ENCODE measurements around the gene NTHL1. TPM values are rescaled to one million over a fixed set of nuclear protein-coding genes. Genes with fewer than 3 reads are reported as not detected.

NTHL1 gene
- polyA plus RNA-seq, 3 donors: 15.4 to 17.7 (median 16.9) TPM

GRCh38 chr16:1998360-1998835 is 49.2 kb downstream of the NTHL1 start:
- no peak for DNase-seq (ENCODE audit: low read depth in 3 of 3, low spot score in 2 of 3)

- no peak for DNase-seq (ENCODE audit: low read depth in 3 of 3, low spot score in 2 of 3)
These were observed 49.9 kb downstream of the NTHL1 start for GRCh38 chr16:1997494-1998359.

- no peak for DNase-seq (ENCODE audit: low read depth in 3 of 3, low spot score in 2 of 3)
These were observed 53.9 kb downstream of the NTHL1 start for GRCh38 chr16:1993731-1994131.

- DNase-seq (ENCODE audit: low read depth in 3 of 3, low spot score in 2 of 3): no peak
These were observed 54.8 kb downstream of the NTHL1 start for GRCh38 chr16:1992704-1993317.

GRCh38 chr16:1991948-1992703 is 55.5 kb downstream of the NTHL1 start:
- DNase-seq (ENCODE audit: low read depth in 3 of 3, low spot score in 2 of 3): peak in 1 of 3 donors; percentile 64

- DNase-seq (ENCODE audit: low read depth in 3 of 3, low spot score in 2 of 3): no peak
These were observed 56.1 kb downstream of the NTHL1 start for GRCh38 chr16:1991588-1991947.

- DNase-seq (ENCODE audit: low read depth in 3 of 3, low spot score in 2 of 3): no peak
These were observed 56.5 kb downstream of the NTHL1 start for GRCh38 chr16:1991135-1991551.

- no peak for DNase-seq (ENCODE audit: low read depth in 3 of 3, low spot score in 2 of 3)
These were observed 57.1 kb downstream of the NTHL1 start for GRCh38 chr16:1990351-1991134.

- DNase-seq (ENCODE audit: low read depth in 3 of 3, low spot score in 2 of 3): no peak
These were observed 57.6 kb downstream of the NTHL1 start for GRCh38 chr16:1990101-1990350.

Other genes with a start within 250 kb of the NTHL1 start
- gene HAGH, start 221.0 kb downstream of the NTHL1 start, polyA plus RNA-seq (ENCODE audit: insufficient read length in 3 of 3): 10 to 100 TPM; 35.4 to 44.8 (median 40.1) TPM
- 10 to 100 TPM; 36.6 to 50.7 (median 48.3) TPM for gene FAHD1, start 220.6 kb downstream of the NTHL1 start, polyA plus RNA-seq (ENCODE audit: insufficient read length in 3 of 3)
- gene MEIOB, start 175.7 kb downstream of the NTHL1 start, polyA plus RNA-seq (ENCODE audit: insufficient read length in 3 of 3): 1 to 10 TPM; 1.1 to 1.3 (median 1.3) TPM
- gene HS3ST6, start 129.4 kb downstream of the NTHL1 start, polyA plus RNA-seq (ENCODE audit: insufficient read length in 3 of 3): under 1 TPM; 0.12 to 0.24 (median 0.17) TPM
- gene MSRB1, start 104.6 kb downstream of the NTHL1 start, polyA plus RNA-seq (ENCODE audit: insufficient read length in 3 of 3): 10 to 100 TPM; 63.0 to 70.1 (median 65.2) TPM
- gene RPL3L, start 93.1 kb downstream of the NTHL1 start, polyA plus RNA-seq (ENCODE audit: insufficient read length in 3 of 3): under 1 TPM; 0.10 to 0.17 (median 0.16) TPM
- 100 to 1,000 TPM; 127 to 137 (median 129) TPM for gene NDUFB10, start 88.3 kb downstream of the NTHL1 start, polyA plus RNA-seq (ENCODE audit: insufficient read length in 3 of 3)
- 1,000 to 10,000 TPM; 1,774 to 1,944 (median 1,840) TPM for gene RPS2, start 83.0 kb downstream of the NTHL1 start, polyA plus RNA-seq (ENCODE audit: insufficient read length in 3 of 3)
- gene RNF151, start 81.0 kb downstream of the NTHL1 start, polyA plus RNA-seq (ENCODE audit: insufficient read length in 3 of 3): not detected
- gene TBL3, start 75.8 kb downstream of the NTHL1 start, polyA plus RNA-seq (ENCODE audit: insufficient read length in 3 of 3): 10 to 100 TPM; 27.4 to 34.3 (median 32.0) TPM
- under 1 TPM; 0.37 to 0.79 (median 0.60) TPM for gene NOXO1, start 66.4 kb downstream of the NTHL1 start, polyA plus RNA-seq (ENCODE audit: insufficient read length in 3 of 3)
- 10 to 100 TPM; 20.5 to 22.0 (median 21.1) TPM for gene GFER, start 63.6 kb downstream of the NTHL1 start, polyA plus RNA-seq (ENCODE audit: insufficient read length in 3 of 3)
- 1 to 10 TPM; 1.3 to 1.9 (median 1.4) TPM for gene SYNGR3, start 57.9 kb downstream of the NTHL1 start, polyA plus RNA-seq (ENCODE audit: insufficient read length in 3 of 3)
- 10 to 100 TPM; 14.2 to 16.4 (median 15.4) TPM for gene ZNF598, start 38.0 kb downstream of the NTHL1 start, polyA plus RNA-seq (ENCODE audit: insufficient read length in 3 of 3)
- gene NPW, start 28.0 kb downstream of the NTHL1 start, polyA plus RNA-seq (ENCODE audit: insufficient read length in 3 of 3): 1 to 10 TPM; 1.7 to 6.0 (median 3.9) TPM
- 100 to 1,000 TPM in 1 of 3 donors, 10 to 100 TPM in 2; 82.6 to 106 (median 88.6) TPM for gene NHERF2, start 20.9 kb downstream of the NTHL1 start, polyA plus RNA-seq (ENCODE audit: insufficient read length in 3 of 3)
- 100 to 1,000 TPM in 2 of 3 donors, 10 to 100 TPM in 1; 98.9 to 117 (median 108) TPM for gene TSC2, start 151 bp upstream of the NTHL1 start, polyA plus RNA-seq (ENCODE audit: insufficient read length in 3 of 3)
- gene PKD1, start 88.1 kb upstream of the NTHL1 start, polyA plus RNA-seq (ENCODE audit: insufficient read length in 3 of 3): 10 to 100 TPM; 53.0 to 59.6 (median 54.5) TPM
- 1 to 10 TPM; 2.7 to 3.1 (median 3.0) TPM for gene RAB26, start 100.8 kb upstream of the NTHL1 start, polyA plus RNA-seq (ENCODE audit: insufficient read length in 3 of 3)
- 10 to 100 TPM; 51.4 to 60.4 (median 60.3) TPM for gene TRAF7, start 107.9 kb upstream of the NTHL1 start, polyA plus RNA-seq (ENCODE audit: insufficient read length in 3 of 3)
- gene CASKIN1, start 148.8 kb upstream of the NTHL1 start, polyA plus RNA-seq (ENCODE audit: insufficient read length in 3 of 3): 1 to 10 TPM in 2 of 3 donors, under 1 TPM in 1; 0.92 to 1.4 (median 1.4) TPM
- 10 to 100 TPM; 41.3 to 48.7 (median 43.8) TPM for gene MLST8, start 157.6 kb upstream of the NTHL1 start, polyA plus RNA-seq (ENCODE audit: insufficient read length in 3 of 3)
- gene BRICD5, start 163.0 kb upstream of the NTHL1 start, polyA plus RNA-seq (ENCODE audit: insufficient read length in 3 of 3): 1 to 10 TPM; 3.0 to 4.1 (median 3.0) TPM
- gene PGP, start 167.0 kb upstream of the NTHL1 start, polyA plus RNA-seq (ENCODE audit: insufficient read length in 3 of 3): 10 to 100 TPM; 10.1 to 14.5 (median 12.9) TPM
- 10 to 100 TPM; 13.2 to 14.3 (median 13.6) TPM for gene E4F1, start 175.8 kb upstream of the NTHL1 start, polyA plus RNA-seq (ENCODE audit: insufficient read length in 3 of 3)
- gene DNASE1L2, start 188.6 kb upstream of the NTHL1 start, polyA plus RNA-seq (ENCODE audit: insufficient read length in 3 of 3): under 1 TPM; 0.68 to 0.74 (median 0.74) TPM
- 10 to 100 TPM; 58.4 to 64.1 (median 58.7) TPM for gene ECI1, start 203.8 kb upstream of the NTHL1 start, polyA plus RNA-seq (ENCODE audit: insufficient read length in 3 of 3)
- 100 to 1,000 TPM; 176 to 191 (median 186) TPM for gene RNPS1, start 220.3 kb upstream of the NTHL1 start, polyA plus RNA-seq (ENCODE audit: insufficient read length in 3 of 3)

All from right renal cortex interstitium (tissue), 3 donors.